HCT116 (cell line): ENCODE data around the gene FNDC3A. TPM values are rescaled to one million over a fixed set of nuclear protein-coding genes. Genes with fewer than 3 reads are reported as not detected.

Experiments
- ATAC-seq: fragments of 200-7000 bp; cut with Tn5 transposase; 2 replicates; pipeline ENCODE4 v1.9.1; 2020; ENCODE audit warnings: mild to moderate bottlenecking, moderate library complexity
- BruUV-seq: library from RNA; stranded (reverse); fragments of 400-500 nt; replicated peaks from 2 replicates; lab custom pipeline; 2021; lab: Mats Ljungman, UMichigan
- CTCF ChIA-PET: fragments of 300-600 bp; sonication (Branson Sonifier 250); formaldehyde crosslinking; loops from one replicate; lab custom pipeline; 2021; ENCODE audit warnings: antibody characterized with exemption; lab: Charles Lee
- POLR2A ChIA-PET: fragments of 300-600, 350-600 bp; sonication (Branson Sonifier 250); formaldehyde crosslinking; loops from one replicate; lab custom pipeline; 2021; ENCODE audit warnings: antibody characterized with exemption; lab: Charles Lee
- RAD21 ChIA-PET, 2 experiments: fragments of 300-600 bp; sonication (Branson Sonifier 250); formaldehyde crosslinking; loops; one replicate each; lab custom pipeline; 2023; ENCODE audit warnings: low total read pairs in 2 of 2; ENCODE audit not compliant: uncharacterized antibody in 2 of 2, unreplicated experiment in 2 of 2, low non-redundant PET in 1 of 2; lab: Charles Lee
- DNase-seq: peaks from one replicate; pipeline ENCODE4 v3.0.0-alpha.2; 2010; ENCODE audit warnings: low read depth, low spot score
- H2AFZ ChIP-seq: fragments of 200-600 bp; shearing (Covaris generic), sonication (generic); 2 replicates; pipeline ENCODE4 v1.6.1; 2017; ENCODE audit warnings: low read depth, mixed run types, mixed read lengths, antibody characterized with exemption, low read length; ENCODE audit not compliant: poor library complexity, severe bottlenecking
- H3K27ac ChIP-seq: 2 replicates; pipeline ENCODE4 v1.5.1; 2012; ENCODE audit warnings: low read depth, low read length
- H3K27me3 ChIP-seq: fragments of 200-600 bp; sonication (generic); 2 replicates; pipeline ENCODE4 v1.6.1; 2016; ENCODE audit warnings: mixed run types, low read length, mixed read lengths; ENCODE audit not compliant: insufficient read depth
- H3K36me3 ChIP-seq, 2 experiments: fragments of 200-500 bp in 1 of 2; fragments of 200-600 bp in 1 of 2; sonication (Bioruptor generic) in 1 of 2; sonication (generic) in 1 of 2; 2 replicates each; pipeline versions ENCODE4 v1.5.1 to v1.6.1; 2014 to 2016; ENCODE audit warnings: low read length in 2 of 2, inconsistent platforms in 1 of 2, mixed read lengths in 1 of 2, mixed run types in 1 of 2; ENCODE audit not compliant: insufficient read depth in 2 of 2, control insufficient read depth in 1 of 2
- H3K4me1 ChIP-seq, 2 experiments: fragments of 200-600 bp in 1 of 2; sonication (generic) in 1 of 2; 2 replicates each; pipeline versions ENCODE4 v1.5.1 to v1.6.1; 2012 to 2017; ENCODE audit warnings: low read length in 2 of 2, inconsistent platforms in 1 of 2, mild to moderate bottlenecking in 1 of 2, mixed read lengths in 1 of 2, mixed run types in 1 of 2, moderate library complexity in 1 of 2; ENCODE audit not compliant: insufficient read depth in 2 of 2, control insufficient read depth in 1 of 2
- H3K4me2 ChIP-seq: fragments of 200-600 bp; sonication (generic); 2 replicates; pipeline ENCODE4 v1.6.1; 2017; ENCODE audit warnings: mixed run types, low read length, mixed read lengths
- H3K4me3 ChIP-seq, 2 experiments: fragments of 200-600 bp in 1 of 2; sonication (generic) in 1 of 2; replicated peaks in 1 of 2; 2 replicates each; pipeline ENCODE4 v1.5.1; 2011 to 2016; ENCODE audit warnings: low read length in 2 of 2, control low read depth in 1 of 2, low read depth in 1 of 2, mild to moderate bottlenecking in 1 of 2, mixed read lengths in 1 of 2, mixed run types in 1 of 2
- H3K79me2 ChIP-seq: fragments of 200-600 bp; sonication (generic); 2 replicates; pipeline ENCODE4 v1.6.1; 2017; ENCODE audit warnings: mild to moderate bottlenecking, mixed run types, low read length, moderate library complexity, mixed read lengths; ENCODE audit not compliant: insufficient read depth
- H3K9ac ChIP-seq: fragments of 200-600 bp; sonication (generic); 2 replicates; pipeline ENCODE4 v1.6.1; 2016; ENCODE audit warnings: low read length, mixed read lengths
- H3K9me2 ChIP-seq: fragments of 200-600 bp; sonication (generic), shearing (Covaris generic); 2 replicates; pipeline ENCODE4 v1.6.1; 2017; ENCODE audit warnings: mixed run types, mild to moderate bottlenecking, moderate library complexity; ENCODE audit not compliant: insufficient read depth
- H3K9me3 ChIP-seq, 2 experiments: fragments of 200-500 bp in 1 of 2; fragments of 200-600 bp in 1 of 2; sonication (Bioruptor generic) in 1 of 2; sonication (generic) in 1 of 2; 2 replicates each; pipeline ENCODE4 v1.6.1; 2014 to 2017; ENCODE audit warnings: low read length in 2 of 2, mixed read lengths in 2 of 2, inconsistent platforms in 1 of 2, low read depth in 1 of 2, mild to moderate bottlenecking in 1 of 2, mixed run types in 1 of 2, moderate library complexity in 1 of 2; ENCODE audit not compliant: control insufficient read depth in 1 of 2, insufficient read depth in 1 of 2
- H4K20me1 ChIP-seq: fragments of 200-600 bp; sonication (generic), shearing (Covaris generic); 2 replicates; pipeline ENCODE4 v1.6.1; 2017; ENCODE audit warnings: mixed run types, mild to moderate bottlenecking, moderate library complexity; ENCODE audit not compliant: insufficient read depth
- CTCF ChIP-seq, 3 experiments: fragments of 200-600 bp in 1 of 3; sonication (generic) in 1 of 3; IDR thresholded peaks in 2 of 3; conservative IDR thresholded peaks in 1 of 3; 2 replicates each; pipeline ENCODE4 v1.5.1; 2012 to 2017; ENCODE audit warnings: low read depth in 2 of 3, low read length in 2 of 3, antibody characterized with exemption in 1 of 3, borderline replicate concordance in 1 of 3, control low read depth in 1 of 3, mild to moderate bottlenecking in 1 of 3, mixed read lengths in 1 of 3, mixed run types in 1 of 3, moderate library complexity in 1 of 3; ENCODE audit not compliant: insufficient read depth in 1 of 3
- ELF1 ChIP-seq: IDR thresholded peaks from 2 replicates; pipeline ENCODE4 v1.6.1; 2012; ENCODE audit warnings: low read depth, borderline replicate concordance
- EZH2 ChIP-seq: fragments of 200-600 bp; sonication (generic); IDR thresholded peaks from 2 replicates; pipeline ENCODE4 v1.6.1; 2017; ENCODE audit warnings: antibody characterized with exemption, mixed run types
- EZH2phosphoT487 ChIP-seq: fragments of 200-600 bp; IDR thresholded peaks from 2 replicates; pipeline ENCODE4 v1.6.1; 2018; ENCODE audit warnings: antibody characterized with exemption, borderline replicate concordance
- FOSL1 ChIP-seq: IDR thresholded peaks from 2 replicates; pipeline ENCODE4 v1.6.1; 2012; ENCODE audit warnings: low read depth
- MAX ChIP-seq: IDR thresholded peaks from 2 replicates; pipeline ENCODE4 v1.6.1; 2012
- POLR2A ChIP-seq: IDR thresholded peaks from 2 replicates; pipeline ENCODE4 v1.7.0; 2011; ENCODE audit warnings: borderline replicate concordance; ENCODE audit not compliant: insufficient read depth, insufficient read length; ENCODE audit errors: extremely low read depth
- POLR2AphosphoS5 ChIP-seq: IDR thresholded peaks from 2 replicates; pipeline ENCODE4 v1.6.1; 2011; ENCODE audit warnings: mild to moderate bottlenecking, low read depth, low read length, moderate library complexity
- RAD21 ChIP-seq: IDR thresholded peaks from 2 replicates; pipeline ENCODE4 v1.6.1; 2012; ENCODE audit warnings: low read depth, mild to moderate bottlenecking
- SRF ChIP-seq: IDR thresholded peaks from 2 replicates; pipeline ENCODE4 v1.6.1; 2012; ENCODE audit warnings: low read depth
- ZFX ChIP-seq: fragments of 450-650 bp; IDR thresholded peaks from 2 replicates; pipeline ENCODE4 v1.6.1; 2017
- intact Hi-C: fragments of 100-400 bp; cut with micrococcal nuclease; formaldehyde crosslinking; loops from 2 replicates; pipeline ENCODE4 v1.10.0; 2022
- total RNA-seq: library from RNA; stranded (reverse); gene quantifications from one replicate; pipeline ENCODE4 v1.2.1, GENCODE V29; 2021; ENCODE audit not compliant: unreplicated experiment

FNDC3A gene
- total RNA-seq, 1 experiment from 2014 or later = 30.5 TPM

- ChIA-PET RAD21 (no interaction called here), CTCF (no interaction called here), POLR2A (no interaction called here)
- H3K27me3 ChIP-seq = no peaks in the 10 kb centered on the region
- no peak overlapping the region for H3K27ac ChIP-seq
- no peak overlapping the region for H3K4me3 ChIP-seq
- H3K4me1 ChIP-seq = no peaks in the 10 kb centered on the region
- H3K9me3 ChIP-seq = no peaks in the 10 kb centered on the region
- no peak overlapping the region for H3K4me2 ChIP-seq
- H2AFZ ChIP-seq = no peak overlapping the region
- no TSS peak for BruUV-seq
- ATAC-seq = no peak
- no peaks in the 10 kb centered on the region for H3K79me2 ChIP-seq
- DNase-seq = no peak
- no peaks in the 10 kb centered on the region for H3K9me2 ChIP-seq
- peaks cover 0 to 22% of the 10 kb centered on the region in 2 experiments; a peak in 3 of 4 replicates for H3K36me3 ChIP-seq
- TF ChIP-seq POLR2A = no peak
- TF ChIP-seq ZFX = no peak
- no peak for TF ChIP-seq CTCF (IDR thresholded peaks at IDR 0.05 in 2 of 3, conservative IDR thresholded peaks at IDR 0.05 in 1 of 3; ENCODE audit: borderline replicate concordance in 1 of 3, insufficient read depth in 1 of 3, low read depth in 2 of 3, low read length in 2 of 3)
- TF ChIP-seq EZH2 = no peak
- no peak for TF ChIP-seq EZH2phosphoT487
- TF ChIP-seq ELF1 = no peak
- no peak overlapping the region for H3K9ac ChIP-seq
- intact Hi-C loops = no loop called here
- no peaks in the 10 kb centered on the region for H4K20me1 ChIP-seq
These were observed 215.2 kb downstream of the FNDC3A start for GRCh38 chr13:49190901-49191300.

- no TSS peak for BruUV-seq
- intact Hi-C loops = no loop called here
- POLR2A ChIA-PET = no interaction called here
- no peak for TF ChIP-seq FOSL1
- no peak for TF ChIP-seq POLR2A
- no peak for TF ChIP-seq MAX
- TF ChIP-seq SRF = no peak
- no peak for TF ChIP-seq CTCF (IDR thresholded peaks at IDR 0.05 in 2 of 3, conservative IDR thresholded peaks at IDR 0.05 in 1 of 3; ENCODE audit: borderline replicate concordance in 1 of 3, insufficient read depth in 1 of 3, low read depth in 2 of 3, low read length in 2 of 3)
- no peak for TF ChIP-seq POLR2AphosphoS5
- TF ChIP-seq ELF1 = no peak
- TF ChIP-seq ZFX = no peak
- no peak for TF ChIP-seq RAD21
- TF ChIP-seq EZH2phosphoT487 = no peak
These were observed 230.9 kb downstream of the FNDC3A start for GRCh38 chr13:49206641-49207040.

More at GRCh38 chr13:49206641-49207040, 230.9 kb downstream of the FNDC3A start:
- ATAC-seq = no peak
- CTCF ChIA-PET = no interaction called here
- Histone ChIP-seq H4K20me1 (no peaks in the 10 kb centered on the region), H3K27me3 (no peaks in the 10 kb centered on the region), H3K4me3 (no peak overlapping the region), H3K9me3 (no peaks in the 10 kb centered on the region), H3K9me2 (no peaks in the 10 kb centered on the region), H2AFZ (no peak overlapping the region), H3K4me2 (no peak overlapping the region), H3K79me2 (no peaks in the 10 kb centered on the region), H3K9ac (no peak overlapping the region), H3K27ac (no peak overlapping the region), H3K4me1 (no peaks in the 10 kb centered on the region), H3K36me3 (peaks cover 13 to 23% of the 10 kb centered on the region in 2 experiments; a peak in 3 of 4 replicates)
- no peak for DNase-seq
- RAD21 ChIA-PET = no interaction called here
